Astrocyte of the cerebellum (primary cell): ENCODE data around the gene MDM1.

Experiments used
- DNase-seq: peaks from one replicate; pipeline ENCODE4 v3.0.0-alpha.2; 2011; ENCODE audit warnings: low read depth
- H3K4me3 ChIP-seq: 2 replicates; pipeline ENCODE4 v1.5.1; 2011; ENCODE audit warnings: mild to moderate bottlenecking, low read depth, low read length, moderate library complexity
- in situ Hi-C: cut with HindIII; loops from 2 replicates; pipeline ENCODE4 v1.10.0; 2017; ENCODE audit warnings: low sequenced_read_pairs
- TF ChIP-seq, protein P1 (sequence below): IDR thresholded peaks from 2 replicates; pipeline ENCODE4 v1.5.1; 2012; ENCODE audit warnings: low read length, low read depth, moderate library complexity, mild to moderate bottlenecking; ENCODE audit errors: missing control alignments

MDM1 gene

GRCh38 chr12:68272732-68273131 lies 59.4 kb downstream of the MDM1 start:
- no peak for DNase-seq
- in situ Hi-C loops: no loop called here
- TF ChIP-seq, protein P1, sequence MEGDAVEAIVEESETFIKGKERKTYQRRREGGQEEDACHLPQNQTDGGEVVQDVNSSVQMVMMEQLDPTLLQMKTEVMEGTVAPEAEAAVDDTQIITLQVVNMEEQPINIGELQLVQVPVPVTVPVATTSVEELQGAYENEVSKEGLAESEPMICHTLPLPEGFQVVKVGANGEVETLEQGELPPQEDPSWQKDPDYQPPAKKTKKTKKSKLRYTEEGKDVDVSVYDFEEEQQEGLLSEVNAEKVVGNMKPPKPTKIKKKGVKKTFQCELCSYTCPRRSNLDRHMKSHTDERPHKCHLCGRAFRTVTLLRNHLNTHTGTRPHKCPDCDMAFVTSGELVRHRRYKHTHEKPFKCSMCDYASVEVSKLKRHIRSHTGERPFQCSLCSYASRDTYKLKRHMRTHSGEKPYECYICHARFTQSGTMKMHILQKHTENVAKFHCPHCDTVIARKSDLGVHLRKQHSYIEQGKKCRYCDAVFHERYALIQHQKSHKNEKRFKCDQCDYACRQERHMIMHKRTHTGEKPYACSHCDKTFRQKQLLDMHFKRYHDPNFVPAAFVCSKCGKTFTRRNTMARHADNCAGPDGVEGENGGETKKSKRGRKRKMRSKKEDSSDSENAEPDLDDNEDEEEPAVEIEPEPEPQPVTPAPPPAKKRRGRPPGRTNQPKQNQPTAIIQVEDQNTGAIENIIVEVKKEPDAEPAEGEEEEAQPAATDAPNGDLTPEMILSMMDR: no peak
- H3K4me3 ChIP-seq: no peak overlapping the region

- TF ChIP-seq, protein P1: no peak
- in situ Hi-C loops: no loop called here
- DNase-seq: no peak
- H3K4me3 ChIP-seq: no peak overlapping the region
These were observed 60.8 kb downstream of the MDM1 start for GRCh38 chr12:68271346-68271745.

DNA sequence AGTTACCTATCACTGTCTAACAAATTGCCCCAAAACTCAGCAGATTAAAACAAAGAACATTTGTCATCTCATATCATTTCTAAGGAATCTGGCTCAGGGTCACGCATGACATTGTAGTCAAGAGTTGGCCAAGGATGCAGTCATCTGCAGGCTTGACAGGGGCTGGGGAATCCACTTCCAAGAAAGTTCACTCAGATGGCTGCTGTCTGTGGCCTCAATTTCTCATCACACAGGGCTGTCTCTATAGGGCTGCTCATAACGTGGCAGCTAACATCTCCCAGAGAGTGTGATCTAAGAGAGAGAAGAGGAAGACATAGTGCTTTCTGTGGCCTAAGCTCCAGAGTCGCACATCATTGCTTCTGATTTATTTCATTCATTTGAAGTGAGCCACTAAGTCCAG lies 61.8 kb downstream of the MDM1 start:
- TF ChIP-seq, protein P1: no peak
- H3K4me3 ChIP-seq: no peak overlapping the region
- DNase-seq: no peak
- in situ Hi-C loops: no loop called here

- DNase-seq: no peak
- TF ChIP-seq, protein P1: no peak
- in situ Hi-C loops: no loop called here
- H3K4me3 ChIP-seq: no peak overlapping the region
These were observed 62.4 kb downstream of the MDM1 start for GRCh38 chr12:68269779-68270178.

GRCh38 chr12:68268967-68269366 lies 63.2 kb downstream of the MDM1 start:
- no peak overlapping the region for H3K4me3 ChIP-seq
- no peak for DNase-seq
- in situ Hi-C loops: no loop called here
- TF ChIP-seq, protein P1: no peak

GRCh38 chr12:68267892-68268396 lies 64.2 kb downstream of the MDM1 start:
- TF ChIP-seq, protein P1: no peak
- H3K4me3 ChIP-seq: no peak overlapping the region
- in situ Hi-C loops: no loop called here
- peak; percentile 36 for DNase-seq

GRCh38 chr12:68264857-68265256 lies 67.3 kb downstream of the MDM1 start:
- DNase-seq: peak; percentile 75
- TF ChIP-seq, protein P1: no peak
- H3K4me3 ChIP-seq: no peak overlapping the region
- in situ Hi-C loops: no loop called here
